ENCODE measurements around the gene KHK. TPM values are rescaled to one million over a fixed set of nuclear protein-coding genes. Genes with fewer than 3 reads are reported as not detected.

The KHK gene
- total and polyA plus RNA-seq, 2 of the 8 experiments (the other 6 are each of a cell fraction or from before 2014, with no cell fraction given) = 11.0 to 17.7 TPM

GRCh38 chr2:27133195-27133875, 46.8 kb downstream of the KHK start:
- Histone ChIP-seq H4K91ac (replicated peaks; ENCODE audit: insufficient read length, low read length) (no peak overlapping the region), H4K8ac (ENCODE audit: extremely low read depth, insufficient read depth, low read length) (no peak overlapping the region), H3K23ac (ENCODE audit: insufficient read length) (no peak overlapping the region), H2BK20ac (ENCODE audit: low read length) (no peak overlapping the region), H3K79me1 (ENCODE audit: low read depth, low read length) (peaks cover 4% of the 10 kb centered on the region), H3K27ac (ENCODE audit: low read depth, low read length) (no peak overlapping the region), H4K5ac (ENCODE audit: insufficient read length, low read depth, low read length) (no peak overlapping the region), H3K4me2 (ENCODE audit: insufficient read depth in 1 of 2, low read depth in 2 of 2, low read length in 2 of 2) (peak overlapping the region; percentile 61 to 77), H2BK15ac (ENCODE audit: low read length) (no peak overlapping the region), H3K4me1 (replicated peaks in 1 of 4; ENCODE audit: control insufficient read depth in 3 of 4, insufficient read depth in 4 of 4, low read length in 3 of 4) (peaks cover 0 to 4% (median 3%) of the 10 kb centered on the region in 4 experiments; a peak in 5 of 7 replicates), H3K23me2 (ENCODE audit: low read depth, low read length) (peaks cover 2% of the 10 kb centered on the region; the same call in 1 of the 2 replicates), H3K36me3 (ENCODE audit: control insufficient read depth in 2 of 4, insufficient read depth in 4 of 4, low read length in 3 of 4) (peaks cover 2 to 26% (median 16%) of the 10 kb centered on the region in 4 experiments; a peak in 6 of 8 replicates), H2BK5ac (ENCODE audit: low read depth, low read length) (peak overlapping the region; percentile 35; the same call in 1 of the 2 replicates), H3K4me3 (ENCODE audit: extremely low read depth in 1 of 4, insufficient read depth in 2 of 4, low read depth in 3 of 4, low read length in 4 of 4) (peak overlapping the region; percentile 68 to 91 (median 88)), H2AFZ (ENCODE audit: low read length) (no peak overlapping the region; the same call in 1 of the 2 replicates), H3K18ac (ENCODE audit: extremely low read depth, low read length) (no peak overlapping the region), H2BK12ac (ENCODE audit: low read depth, low read length) (no peak overlapping the region), H3K4ac (replicated peaks; ENCODE audit: insufficient read length, low read depth, low read length) (no peak overlapping the region), H3K56ac (replicated peaks; ENCODE audit: insufficient read length, low read depth, low read length) (no peak overlapping the region), H3K27me3 (replicated peaks in 1 of 4; ENCODE audit: control insufficient read depth in 3 of 4, extremely low read depth in 1 of 4, insufficient read depth in 3 of 4, low read length in 3 of 4) (no peaks in the 10 kb centered on the region), H3K14ac (ENCODE audit: insufficient read length) (no peak overlapping the region), H2AK5ac (ENCODE audit: low read depth, low read length) (no peak overlapping the region), H2BK120ac (replicated peaks; ENCODE audit: low read depth, low read length) (no peak overlapping the region), H4K20me1 (replicated peaks in 1 of 2; ENCODE audit: control insufficient read depth in 1 of 2, insufficient read depth in 2 of 2, low read length in 2 of 2) (peaks cover 8 to 14% of the 10 kb centered on the region in 2 experiments), H3K9me3 (ENCODE audit: insufficient read depth in 2 of 2, low read depth in 1 of 2, low read length in 1 of 2) (no peaks in the 10 kb centered on the region), H3K9ac (replicated peaks in 1 of 4; ENCODE audit: extremely low read depth in 1 of 4, low read depth in 3 of 4, low read length in 3 of 4) (peak overlapping the region in 3 of 4 experiments; percentile 40 to 69 (median 55); a peak in 6 of 7 replicates), H3K79me2 (ENCODE audit: control insufficient read depth in 1 of 2, insufficient read depth in 2 of 2, low read length in 2 of 2) (peaks cover 0 to 15% of the 10 kb centered on the region in 2 experiments; a peak in 2 of 4 replicates)
- ChIA-PET CTCF (ENCODE audit: partially characterized antibody) (interaction anchor here (0.6 to 4.3 kb wide), 43 partner anchors 9 to 170 kb away, joined by 3 to 38 read pairs (median 5); partner anchors contain the start of genes ABHD1, ATRAID, CGREF1 and KHK), POLR2A (ENCODE audit: partially characterized antibody) (interaction anchor here (0.6 to 2.3 kb wide), 21 partner anchors 7 to 113 kb away, joined by 3 to 24 read pairs (median 3); partner anchors contain the start of genes ABHD1, ATRAID, CAD and CGREF1)
- TF ChIP-seq SP4 (IDR thresholded peaks at IDR 0.05; ENCODE audit: low read length) (peak; percentile 11; the same call in 1 of the 2 replicates), GTF2F1 (IDR thresholded peaks at IDR 0.05; ENCODE audit: borderline replicate concordance, low read depth, low read length) (no peak)
- 68% methylated on average over 14 of the region's 14 CpGs; no CpG with 5 or more reads in 1 of the 2 experiments for WGBS, 2 experiments (ENCODE audit: extremely low coverage in 1 of 2, insufficient coverage in 1 of 2, insufficient read length in 1 of 2, insufficient replicate concordance in 2 of 2, low coverage in 1 of 2, low lambda C conversion rate in 2 of 2, missing lambda C conversion rate in 1 of 2)
- no peak for FAIRE-seq
- no peak for DNase-seq (ENCODE audit: low read depth in 1 of 2, low spot score in 2 of 2)
